Measurements from ENCODE around the gene KRTAP17-1.

DNA sequence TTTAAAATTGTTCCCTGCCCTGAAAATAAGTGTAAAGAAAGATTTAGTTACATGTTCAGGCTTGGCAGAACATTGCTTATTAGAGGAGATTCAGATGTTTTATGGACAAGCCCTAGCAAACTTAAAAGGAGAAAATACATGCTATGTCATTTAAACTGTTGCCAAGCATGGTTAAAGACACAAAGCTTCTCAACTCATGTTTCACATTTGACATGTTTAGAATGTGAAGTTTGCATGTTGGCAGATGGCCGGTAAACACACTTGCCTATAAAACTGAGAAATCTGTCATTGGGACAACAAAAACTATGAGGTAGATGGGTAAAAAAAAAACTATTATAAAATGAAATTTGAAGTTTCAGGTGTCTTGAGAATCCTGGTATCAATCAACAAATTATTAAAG lies 18.7 kb downstream of the KRTAP17-1 start:
- no peak for TF ChIP-seq SUZ12 (IDR thresholded peaks at IDR 0.05; ENCODE audit: extremely low read depth, insufficient read depth, insufficient read length)
- TF ChIP-seq ZNF274 (IDR thresholded peaks at IDR 0.05; ENCODE audit: low read depth, low read length), result no peak
- TF ChIP-seq YY1 (IDR thresholded peaks at IDR 0.05; ENCODE audit: insufficient read depth, insufficient read length), result no peak

All from NT2/D1 (cell line).